ENCODE measurements around the gene FHDC1.

- TF ChIP-seq ARNT (IDR thresholded peaks at IDR 0.05) (no peak), PKNOX1 (IDR thresholded peaks at IDR 0.05) (no peak), ELF4 (IDR thresholded peaks at IDR 0.05) (no peak), FOXK2 (IDR thresholded peaks at IDR 0.05) (no peak), HDGF (IDR thresholded peaks at IDR 0.05; ENCODE audit: borderline replicate concordance) (no peak), FOXA1 (IDR thresholded peaks at IDR 0.05) (no peak)
These were observed 10.3 kb downstream of the FHDC1 start for GRCh38 chr4:152946446-152946845.

Measured in HEK293T (cell line).